Activated naive CD4-positive, alpha-beta T cell treated with anti-CD3 and anti-CD28 coated beads, Interleukin-2, amount 50 U/mL, for 24 hours (primary cell): ENCODE data around the gene SPCS3.
A peak's percentile ranks its signal among the peaks of the same experiment; 100 is the strongest.
"Not testable (repeated sequence)": the region's sequence is repeated elsewhere in the genome, so short reads cannot be mapped to it uniquely, and the experiment has no call there.

Experiments
- H3K27ac Mint-ChIP-seq: one replicate; pipeline ENCODE4 v1.8.0; 2021; ENCODE audit warnings: mild to moderate bottlenecking, mixed read lengths
- H3K27me3 Mint-ChIP-seq: one replicate; pipeline ENCODE4 v1.8.0; 2021; ENCODE audit warnings: mixed read lengths
- H3K36me3 Mint-ChIP-seq: one replicate; pipeline ENCODE4 v1.8.0; 2021; ENCODE audit warnings: mixed read lengths
- H3K4me1 Mint-ChIP-seq: one replicate; pipeline ENCODE4 v1.8.0; 2021; ENCODE audit warnings: mixed read lengths
- H3K4me3 Mint-ChIP-seq: one replicate; pipeline ENCODE4 v1.8.0; 2021; ENCODE audit warnings: mild to moderate bottlenecking, mixed read lengths
- H3K9me3 Mint-ChIP-seq: one replicate; pipeline ENCODE4 v1.8.0; 2021; ENCODE audit warnings: mixed read lengths

Gene SPCS3

DNA sequence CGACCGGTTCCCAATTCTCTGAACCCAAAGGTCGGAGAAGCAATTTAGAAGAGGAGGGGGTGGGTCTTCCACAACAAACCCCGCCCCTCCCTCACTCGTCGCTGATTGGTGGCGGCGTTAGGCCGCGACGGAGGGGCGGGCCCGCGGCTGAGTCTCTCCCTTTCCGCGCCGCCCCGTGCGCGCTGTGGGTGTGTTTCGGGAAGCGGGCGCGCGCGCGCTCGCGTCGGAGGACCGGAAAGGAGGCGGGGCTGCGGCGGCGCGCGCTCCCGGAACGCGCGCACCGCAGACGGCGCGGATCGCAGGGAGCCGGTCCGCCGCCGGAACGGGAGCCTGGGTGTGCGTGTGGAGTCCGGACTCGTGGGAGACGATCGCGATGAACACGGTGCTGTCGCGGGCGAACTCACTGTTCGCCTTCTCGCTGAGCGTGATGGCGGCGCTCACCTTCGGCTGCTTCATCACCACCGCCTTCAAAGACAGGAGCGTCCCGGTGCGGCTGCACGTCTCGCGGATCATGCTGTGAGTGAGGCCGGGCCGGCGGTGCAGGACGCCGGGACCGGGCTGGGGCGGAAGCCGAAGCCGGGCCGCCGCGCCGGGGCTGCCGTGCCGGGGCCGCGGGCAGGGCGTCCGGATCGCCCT is at the start of gene SPCS3:
Gene SPCS3 (plus strand): TSS at position 263 of the 636 bp plus-strand sequence. CDS start 111 bp downstream, at position 374.
- H3K4me1 Mint-ChIP-seq: peaks cover 47% of the 10 kb centered on the region
- peak within 1 kb of the TSS; percentile 93 for H3K27ac Mint-ChIP-seq
- H3K9me3 Mint-ChIP-seq: no peaks in the 10 kb centered on the region
- peaks cover 9% of the 10 kb centered on the region for H3K36me3 Mint-ChIP-seq
- H3K27me3 Mint-ChIP-seq: no peaks in the 10 kb centered on the region
- H3K4me3 Mint-ChIP-seq: peak within 1 kb of the TSS; percentile 96

DNA sequence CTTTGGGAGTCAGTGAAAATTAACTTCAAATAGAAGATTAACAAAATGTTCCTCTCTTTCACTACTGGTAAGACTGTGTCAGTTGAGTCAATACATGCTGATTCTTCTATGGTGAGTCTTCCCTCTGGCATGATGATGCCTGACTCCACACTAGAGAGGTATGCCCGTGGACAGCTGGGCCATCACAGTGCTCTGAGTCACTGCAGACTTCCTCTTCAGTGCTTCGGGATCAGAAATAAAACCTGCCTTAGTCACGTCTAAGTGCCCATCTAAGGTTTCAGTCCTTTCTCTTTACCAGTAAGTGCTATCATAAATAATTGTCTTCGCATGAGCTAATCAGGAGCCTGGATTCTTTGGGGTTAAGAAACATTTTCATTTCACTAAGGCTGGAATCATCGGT is 49.1 kb upstream of the SPCS3 start:
- no peaks in the 10 kb centered on the region for H3K4me1 Mint-ChIP-seq
- peaks cover 4% of the 10 kb centered on the region for H3K27me3 Mint-ChIP-seq
- H3K9me3 Mint-ChIP-seq: no peaks in the 10 kb centered on the region
- H3K36me3 Mint-ChIP-seq: no peaks in the 10 kb centered on the region
- no peak overlapping the region for H3K27ac Mint-ChIP-seq
- no peak overlapping the region for H3K4me3 Mint-ChIP-seq

DNA sequence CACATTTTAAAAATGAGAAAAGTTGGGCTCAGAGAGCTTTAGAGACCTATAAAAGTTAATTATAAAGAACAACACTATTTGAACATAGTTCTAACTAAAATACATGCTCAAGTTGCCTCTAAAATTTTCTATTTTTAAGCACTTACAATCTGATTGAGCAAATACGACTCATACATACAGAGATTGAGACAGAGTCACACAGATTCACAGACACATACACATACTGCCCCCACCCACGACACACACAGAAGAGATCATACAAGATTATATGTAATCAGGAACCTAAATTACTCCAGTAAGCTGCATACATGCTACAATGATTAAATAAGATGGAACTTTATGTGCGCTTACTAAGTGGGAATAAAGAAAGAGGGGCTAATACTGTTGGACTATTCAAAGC is 48.0 kb upstream of the SPCS3 start:
- H3K4me1 Mint-ChIP-seq: no peaks in the 10 kb centered on the region
- H3K27me3 Mint-ChIP-seq: peaks cover 5% of the 10 kb centered on the region
- H3K9me3 Mint-ChIP-seq: no peaks in the 10 kb centered on the region
- H3K4me3 Mint-ChIP-seq: no peak overlapping the region
- no peaks in the 10 kb centered on the region for H3K36me3 Mint-ChIP-seq
- no peak overlapping the region for H3K27ac Mint-ChIP-seq

DNA sequence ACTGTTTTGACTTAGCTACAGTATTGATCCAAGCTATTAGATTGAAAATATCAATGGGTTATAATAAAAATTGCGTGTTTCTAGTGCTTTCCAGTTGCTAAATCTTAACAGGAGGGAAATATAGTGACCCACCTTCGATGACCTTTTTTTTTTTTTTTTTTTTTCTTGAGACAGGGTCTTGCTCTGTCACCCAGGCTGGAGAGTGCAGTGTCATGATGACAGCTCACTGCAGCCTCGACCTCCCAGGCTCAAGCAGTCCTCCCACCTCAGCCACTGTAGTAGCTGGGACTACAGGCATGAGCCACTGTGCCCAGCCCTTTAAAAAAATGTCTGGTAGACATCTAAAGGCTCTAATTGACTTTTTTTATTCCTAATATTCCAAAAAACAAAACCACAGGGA is 47.0 kb upstream of the SPCS3 start:
- Mint-ChIP-seq H3K27me3 (peaks cover 12% of the 10 kb centered on the region), H3K4me1 (no peaks in the 10 kb centered on the region), H3K9me3 (no peaks in the 10 kb centered on the region), H3K27ac (no peak overlapping the region), H3K4me3 (no peak overlapping the region), H3K36me3 (no peaks in the 10 kb centered on the region)

DNA sequence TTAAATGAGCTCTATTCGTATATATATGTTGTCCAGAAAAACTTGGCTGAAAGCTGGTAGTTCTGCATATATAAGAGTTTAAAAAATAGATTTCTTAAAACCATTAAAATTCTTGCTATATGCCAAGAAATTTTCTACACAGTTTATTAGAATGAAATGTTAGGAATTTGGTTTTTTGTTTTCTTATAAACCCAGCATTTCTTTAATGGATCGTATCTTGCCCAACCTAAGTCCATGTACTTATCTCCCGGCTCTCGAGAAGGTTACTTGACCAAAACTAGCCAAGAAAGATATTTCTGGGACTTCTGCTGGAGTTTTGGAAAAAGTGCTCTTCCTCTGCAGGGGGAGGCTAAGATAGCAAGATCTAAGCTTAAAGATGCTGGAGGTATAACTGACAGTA is 46.0 kb upstream of the SPCS3 start:
- no peaks in the 10 kb centered on the region for H3K4me1 Mint-ChIP-seq
- H3K4me3 Mint-ChIP-seq: no peak overlapping the region
- H3K36me3 Mint-ChIP-seq: no peaks in the 10 kb centered on the region
- no peak overlapping the region for H3K27ac Mint-ChIP-seq
- H3K27me3 Mint-ChIP-seq: peaks cover 15% of the 10 kb centered on the region
- H3K9me3 Mint-ChIP-seq: no peaks in the 10 kb centered on the region

DNA sequence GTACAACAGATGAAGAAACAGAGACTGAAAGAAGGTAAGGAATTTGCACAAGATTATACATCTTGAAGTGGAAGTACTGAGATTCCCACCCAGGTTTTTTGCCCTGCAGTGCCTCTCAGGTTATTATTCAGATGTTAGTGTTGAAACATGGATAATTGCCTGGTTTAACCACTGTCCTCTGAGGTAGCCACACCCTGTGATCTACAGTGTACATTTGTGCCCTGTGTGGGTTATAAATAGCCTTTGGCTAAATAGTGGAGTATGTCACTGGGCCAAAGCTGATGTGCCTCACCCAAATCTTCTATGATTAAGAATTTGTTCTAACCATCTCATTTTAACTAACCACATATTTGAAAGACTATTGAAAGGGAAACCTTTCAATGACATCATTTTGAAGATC is 45.3 kb upstream of the SPCS3 start:
- Mint-ChIP-seq H3K4me1 (no peaks in the 10 kb centered on the region), H3K9me3 (no peaks in the 10 kb centered on the region), H3K36me3 (no peaks in the 10 kb centered on the region), H3K27me3 (peaks cover 16% of the 10 kb centered on the region), H3K27ac (no peak overlapping the region), H3K4me3 (no peak overlapping the region)

DNA sequence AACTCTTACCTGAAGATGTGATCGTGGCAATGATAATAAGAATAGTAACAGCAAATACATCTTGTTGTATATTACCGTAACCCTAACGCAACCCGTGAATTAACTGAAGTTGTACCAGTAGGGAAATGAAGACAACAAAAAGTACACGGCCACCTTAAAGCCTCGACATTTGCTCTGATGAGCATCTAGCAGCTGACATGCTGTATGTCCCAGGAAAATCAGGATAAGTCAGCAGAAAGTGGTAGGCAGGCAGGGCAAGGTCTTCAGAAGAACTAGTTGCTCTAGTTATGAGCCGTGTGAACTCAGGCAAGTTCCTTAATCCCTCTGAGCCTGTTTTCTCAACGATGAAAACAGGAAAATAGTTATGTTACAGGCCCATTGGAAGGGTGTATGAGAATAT is 43.1 kb upstream of the SPCS3 start:
- H3K9me3 Mint-ChIP-seq: peaks cover 4% of the 10 kb centered on the region
- no peaks in the 10 kb centered on the region for H3K4me1 Mint-ChIP-seq
- no peak overlapping the region for H3K4me3 Mint-ChIP-seq
- peaks cover 17% of the 10 kb centered on the region for H3K27me3 Mint-ChIP-seq
- no peaks in the 10 kb centered on the region for H3K36me3 Mint-ChIP-seq
- no peak overlapping the region for H3K27ac Mint-ChIP-seq

DNA sequence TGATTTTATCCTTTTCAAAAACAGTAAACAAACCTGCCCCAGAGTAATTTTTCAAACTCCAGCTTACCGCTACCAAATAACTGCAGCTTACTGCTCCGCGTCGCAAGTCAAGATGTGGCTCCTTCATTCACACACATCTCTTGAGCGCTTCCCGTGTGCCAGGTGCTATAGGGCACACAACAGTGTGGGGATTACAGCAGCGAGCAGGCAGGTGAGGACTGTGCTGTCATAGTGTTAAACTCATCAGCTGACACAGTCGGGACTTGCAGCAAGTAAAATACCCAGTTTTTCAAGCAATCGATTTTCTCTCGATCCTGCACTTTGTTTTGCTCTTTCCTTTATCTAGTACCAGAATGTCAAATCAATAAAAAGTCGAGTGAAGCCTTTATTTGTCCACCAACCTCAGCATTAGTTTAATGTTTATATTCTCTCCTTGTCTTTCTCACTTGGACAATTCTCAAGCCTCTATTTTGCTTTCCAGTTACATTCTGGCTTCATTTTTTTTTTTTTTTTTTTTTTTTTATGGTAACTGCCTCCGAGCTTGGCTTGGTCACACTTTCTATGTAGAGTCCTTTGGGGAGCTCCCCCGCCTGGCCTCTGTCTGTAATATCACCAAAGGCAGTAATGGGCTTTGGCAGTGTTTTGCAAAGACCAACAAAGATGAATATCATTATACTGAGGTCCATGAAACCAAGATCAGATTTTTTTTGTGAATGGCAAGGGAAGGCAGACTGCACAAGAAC is 42.4 kb upstream of the SPCS3 start:
- Mint-ChIP-seq H3K9me3 (peaks cover 4% of the 10 kb centered on the region), H3K4me3 (no peak overlapping the region), H3K36me3 (no peaks in the 10 kb centered on the region), H3K4me1 (no peaks in the 10 kb centered on the region), H3K27ac (no peak overlapping the region), H3K27me3 (peaks cover 17% of the 10 kb centered on the region)

DNA sequence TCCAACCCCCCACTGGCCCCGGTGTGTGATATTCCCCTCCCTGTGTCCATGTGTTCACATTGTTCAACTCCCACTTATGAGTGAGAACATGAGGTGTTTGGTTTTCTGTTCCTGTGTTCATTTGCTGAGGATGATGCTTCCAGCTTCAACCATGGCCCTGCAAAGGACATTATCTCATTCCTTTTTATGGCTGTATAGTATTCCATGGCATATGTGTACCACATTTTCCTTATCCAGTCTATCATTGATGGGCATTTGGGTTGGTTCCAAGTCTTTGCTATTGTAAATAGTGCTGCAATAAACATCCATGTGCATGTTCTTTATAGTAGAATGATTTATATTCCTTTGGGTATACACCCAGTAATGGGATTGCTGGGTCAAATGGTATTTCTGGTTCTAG is 40.2 kb upstream of the SPCS3 start:
- not testable (repeated sequence) for H3K4me1 Mint-ChIP-seq, H3K4me3 Mint-ChIP-seq, H3K36me3 Mint-ChIP-seq
- Mint-ChIP-seq H3K27ac (peak overlapping the region; percentile 43), H3K27me3 (peaks cover 16% of the 10 kb centered on the region), H3K9me3 (peaks cover 10% of the 10 kb centered on the region)

DNA sequence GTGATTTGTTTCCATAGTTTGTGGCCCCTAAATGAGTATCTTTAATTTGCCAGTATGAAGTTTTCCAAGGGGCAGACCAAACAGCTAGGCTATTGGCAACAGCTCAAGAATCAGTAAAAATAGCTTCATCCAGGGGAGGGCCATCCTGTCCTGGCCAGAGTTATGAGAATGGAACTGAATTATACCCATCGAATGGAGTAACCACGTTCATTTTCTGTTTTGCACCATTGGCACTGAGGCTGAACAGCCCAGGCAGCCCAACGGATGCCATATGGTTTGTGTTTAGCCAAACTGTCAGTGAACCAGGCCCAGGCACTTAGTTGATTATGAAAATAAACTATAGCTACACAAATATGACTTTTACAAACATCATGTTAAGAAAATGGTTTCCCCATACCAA is 33.0 kb upstream of the SPCS3 start:
- no peaks in the 10 kb centered on the region for H3K4me1 Mint-ChIP-seq
- no peak overlapping the region for H3K4me3 Mint-ChIP-seq
- no peaks in the 10 kb centered on the region for H3K27me3 Mint-ChIP-seq
- H3K27ac Mint-ChIP-seq: no peak overlapping the region
- no peaks in the 10 kb centered on the region for H3K36me3 Mint-ChIP-seq
- H3K9me3 Mint-ChIP-seq: peaks cover 6% of the 10 kb centered on the region

DNA sequence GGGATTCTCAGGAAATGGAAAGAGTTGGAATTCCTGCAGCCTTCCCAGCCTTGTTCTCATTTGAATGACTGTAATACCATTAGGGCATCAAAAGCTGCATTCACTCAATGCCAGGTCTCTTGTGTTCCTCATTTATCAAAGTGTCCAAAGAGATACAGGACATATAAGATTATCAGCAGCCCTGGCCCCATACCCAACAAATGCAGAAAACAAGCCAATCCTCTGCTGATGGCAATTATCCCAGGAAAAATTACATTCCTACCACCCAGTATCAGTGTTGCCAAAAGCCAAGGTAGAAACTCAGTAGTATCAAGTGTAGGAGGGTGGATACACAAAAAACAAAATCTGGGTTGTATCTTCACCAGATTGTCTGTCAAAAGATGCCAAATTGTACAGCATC is 32.2 kb upstream of the SPCS3 start:
- no peak overlapping the region for H3K27ac Mint-ChIP-seq
- peaks cover 6% of the 10 kb centered on the region for H3K9me3 Mint-ChIP-seq
- H3K4me1 Mint-ChIP-seq: no peaks in the 10 kb centered on the region
- H3K4me3 Mint-ChIP-seq: no peak overlapping the region
- H3K36me3 Mint-ChIP-seq: no peaks in the 10 kb centered on the region
- H3K27me3 Mint-ChIP-seq: no peaks in the 10 kb centered on the region

DNA sequence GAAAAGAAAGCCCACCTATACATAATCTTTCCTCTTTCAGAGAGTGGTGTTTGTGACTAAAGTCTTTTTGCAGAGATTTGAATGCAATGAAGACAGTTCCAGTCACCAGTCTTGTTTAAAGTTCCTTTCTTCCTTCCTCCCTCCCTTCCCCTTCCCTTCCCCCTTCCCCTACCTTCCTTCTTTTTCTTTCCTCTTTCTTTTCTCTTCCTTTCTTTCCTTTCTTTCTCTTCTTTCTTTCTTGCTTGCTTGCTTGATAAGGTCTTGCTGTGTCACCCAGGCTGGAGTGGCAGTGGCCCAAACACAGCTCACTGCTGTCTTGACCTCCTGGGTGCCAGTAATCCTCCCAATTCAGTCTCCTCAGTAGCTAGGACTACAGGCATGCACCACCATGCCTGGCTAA is 31.7 kb upstream of the SPCS3 start:
- Mint-ChIP-seq H3K27ac (no peak overlapping the region), H3K4me1 (no peaks in the 10 kb centered on the region), H3K9me3 (peaks cover 5% of the 10 kb centered on the region), H3K27me3 (no peaks in the 10 kb centered on the region), H3K4me3 (no peak overlapping the region), H3K36me3 (no peaks in the 10 kb centered on the region)

DNA sequence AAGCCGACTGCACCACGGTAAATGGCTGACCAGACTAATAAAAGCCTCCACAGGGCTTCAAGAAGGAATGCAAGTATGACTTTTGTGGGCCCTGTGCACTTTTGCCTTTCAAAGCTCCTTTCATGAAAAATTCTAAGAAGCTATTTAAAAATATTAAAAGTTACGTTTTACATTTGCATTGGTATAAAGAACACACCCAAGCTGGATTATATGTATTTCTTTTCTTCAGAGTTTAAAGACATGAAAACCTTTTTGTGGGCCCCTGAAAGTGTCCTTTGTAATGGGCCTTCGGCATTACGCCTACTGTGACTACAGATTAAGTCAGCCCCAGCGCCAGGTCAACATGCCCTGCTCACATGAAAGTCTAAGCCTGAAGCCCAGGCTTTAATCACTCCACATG is 30.2 kb upstream of the SPCS3 start:
- H3K36me3 Mint-ChIP-seq: no peaks in the 10 kb centered on the region
- H3K27me3 Mint-ChIP-seq: no peaks in the 10 kb centered on the region
- no peaks in the 10 kb centered on the region for H3K9me3 Mint-ChIP-seq
- H3K4me3 Mint-ChIP-seq: no peak overlapping the region
- H3K27ac Mint-ChIP-seq: no peak overlapping the region
- no peaks in the 10 kb centered on the region for H3K4me1 Mint-ChIP-seq

DNA sequence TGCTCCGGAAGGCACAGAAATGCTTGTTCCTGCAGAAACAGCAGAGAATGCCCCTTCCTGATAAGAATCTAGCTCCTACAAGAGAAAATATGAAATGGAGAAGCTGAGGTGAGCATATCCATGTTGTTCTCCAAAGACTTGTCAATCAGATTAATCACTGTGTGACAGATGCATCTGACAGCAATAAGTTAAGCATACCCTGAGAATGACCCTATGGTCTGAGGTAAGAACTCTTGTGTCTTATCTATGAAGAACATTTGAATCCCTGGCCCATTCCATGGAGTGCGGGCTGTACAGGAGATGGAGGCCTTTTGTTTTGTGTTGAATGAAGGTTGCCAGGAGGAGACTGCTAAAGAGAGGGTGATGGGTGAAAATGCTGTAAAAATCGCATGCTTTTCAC is 29.2 kb upstream of the SPCS3 start:
- Mint-ChIP-seq H3K27ac (no peak overlapping the region), H3K4me1 (no peaks in the 10 kb centered on the region), H3K36me3 (no peaks in the 10 kb centered on the region), H3K27me3 (no peaks in the 10 kb centered on the region), H3K4me3 (no peak overlapping the region), H3K9me3 (no peaks in the 10 kb centered on the region)

DNA sequence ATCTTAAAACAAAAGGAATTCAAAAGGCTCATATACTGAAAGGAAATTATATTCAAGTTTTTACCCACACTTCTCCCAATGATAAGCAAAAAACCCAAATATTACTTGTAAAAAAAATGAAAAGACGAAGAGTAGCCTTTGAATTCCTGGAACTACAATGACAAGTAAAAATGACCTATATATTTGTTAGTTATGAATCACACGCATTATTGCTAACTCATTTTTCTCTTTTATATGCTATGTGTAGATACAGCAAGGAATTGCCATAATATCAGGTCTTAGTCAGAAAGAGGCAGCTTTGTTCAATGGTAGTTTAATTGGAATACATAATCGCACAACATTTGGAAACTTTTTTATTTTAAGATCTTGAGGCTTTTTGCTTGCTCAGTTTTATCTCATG is 28.0 kb upstream of the SPCS3 start:
- Mint-ChIP-seq H3K27me3 (no peaks in the 10 kb centered on the region), H3K4me3 (no peak overlapping the region), H3K27ac (no peak overlapping the region), H3K4me1 (no peaks in the 10 kb centered on the region), H3K36me3 (no peaks in the 10 kb centered on the region), H3K9me3 (no peaks in the 10 kb centered on the region)

DNA sequence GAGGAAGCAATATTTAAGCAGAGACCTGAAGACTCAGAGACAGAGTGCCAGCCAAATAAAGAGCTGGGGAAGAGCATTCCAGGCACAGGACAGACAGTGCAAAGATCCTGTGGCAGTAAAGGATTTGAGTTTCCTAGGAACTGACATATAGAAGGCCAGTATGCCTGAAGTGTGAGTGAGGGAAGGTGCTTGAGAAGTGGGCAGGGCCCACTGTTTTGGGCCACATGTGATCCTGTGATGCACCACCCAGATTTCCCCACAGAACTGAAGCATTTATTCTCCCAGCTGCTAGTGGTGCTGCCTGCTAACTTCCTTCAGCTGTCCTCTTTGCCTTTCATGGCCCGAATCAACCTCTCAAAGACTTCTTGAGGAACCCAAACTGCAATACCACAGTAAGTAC is 26.8 kb upstream of the SPCS3 start:
- no peaks in the 10 kb centered on the region for H3K36me3 Mint-ChIP-seq
- no peak overlapping the region for H3K4me3 Mint-ChIP-seq
- H3K9me3 Mint-ChIP-seq: no peaks in the 10 kb centered on the region
- no peaks in the 10 kb centered on the region for H3K27me3 Mint-ChIP-seq
- H3K4me1 Mint-ChIP-seq: no peaks in the 10 kb centered on the region
- H3K27ac Mint-ChIP-seq: no peak overlapping the region

DNA sequence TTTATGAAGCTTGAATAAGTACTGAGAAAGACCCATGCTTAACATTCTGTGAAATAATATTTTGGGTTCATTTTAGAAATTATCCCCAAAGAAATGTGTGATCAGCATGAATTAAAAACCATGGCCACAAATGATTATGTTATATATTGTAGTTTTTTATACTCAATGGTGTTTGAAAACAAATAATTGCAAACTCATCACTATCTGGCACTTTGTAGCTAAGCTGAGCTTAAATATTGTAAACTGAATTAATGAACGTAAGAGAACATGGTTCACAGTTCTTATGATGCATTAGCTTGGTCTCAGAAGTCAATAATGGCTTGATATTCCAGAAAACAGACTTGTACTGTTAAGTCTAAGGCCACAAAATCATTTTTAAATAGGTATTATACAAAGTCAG is 26.1 kb upstream of the SPCS3 start:
- H3K4me3 Mint-ChIP-seq: no peak overlapping the region
- H3K4me1 Mint-ChIP-seq: no peaks in the 10 kb centered on the region
- no peaks in the 10 kb centered on the region for H3K27me3 Mint-ChIP-seq
- H3K27ac Mint-ChIP-seq: no peak overlapping the region
- H3K36me3 Mint-ChIP-seq: no peaks in the 10 kb centered on the region
- no peaks in the 10 kb centered on the region for H3K9me3 Mint-ChIP-seq
